ENCODE data around the gene CRX.

DNA sequence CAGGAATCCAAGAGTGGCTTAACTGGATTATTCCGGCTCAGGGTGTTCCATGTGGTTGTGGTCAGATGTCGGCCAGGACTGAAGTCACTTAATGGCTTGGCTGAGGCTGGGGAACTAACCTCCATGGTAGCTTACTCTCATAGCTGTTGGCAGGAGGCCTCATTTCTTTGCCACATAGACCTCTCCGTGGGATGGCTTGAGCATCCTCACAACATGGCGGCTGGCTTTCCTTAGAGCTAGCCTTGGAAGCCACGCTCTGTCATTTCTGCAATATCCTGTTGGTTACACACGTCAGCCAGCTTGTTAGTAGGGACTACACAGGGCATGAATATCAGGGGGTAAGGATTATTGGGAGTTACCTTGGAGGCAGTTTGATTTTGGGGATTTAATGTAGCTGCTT, 5.1 kb downstream of the CRX start:
- TF ChIP-seq, protein P1, sequence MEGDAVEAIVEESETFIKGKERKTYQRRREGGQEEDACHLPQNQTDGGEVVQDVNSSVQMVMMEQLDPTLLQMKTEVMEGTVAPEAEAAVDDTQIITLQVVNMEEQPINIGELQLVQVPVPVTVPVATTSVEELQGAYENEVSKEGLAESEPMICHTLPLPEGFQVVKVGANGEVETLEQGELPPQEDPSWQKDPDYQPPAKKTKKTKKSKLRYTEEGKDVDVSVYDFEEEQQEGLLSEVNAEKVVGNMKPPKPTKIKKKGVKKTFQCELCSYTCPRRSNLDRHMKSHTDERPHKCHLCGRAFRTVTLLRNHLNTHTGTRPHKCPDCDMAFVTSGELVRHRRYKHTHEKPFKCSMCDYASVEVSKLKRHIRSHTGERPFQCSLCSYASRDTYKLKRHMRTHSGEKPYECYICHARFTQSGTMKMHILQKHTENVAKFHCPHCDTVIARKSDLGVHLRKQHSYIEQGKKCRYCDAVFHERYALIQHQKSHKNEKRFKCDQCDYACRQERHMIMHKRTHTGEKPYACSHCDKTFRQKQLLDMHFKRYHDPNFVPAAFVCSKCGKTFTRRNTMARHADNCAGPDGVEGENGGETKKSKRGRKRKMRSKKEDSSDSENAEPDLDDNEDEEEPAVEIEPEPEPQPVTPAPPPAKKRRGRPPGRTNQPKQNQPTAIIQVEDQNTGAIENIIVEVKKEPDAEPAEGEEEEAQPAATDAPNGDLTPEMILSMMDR (conservative IDR thresholded peaks at IDR 0.05), result no peak
- no peak for TF ChIP-seq EZH2 (IDR thresholded peaks at IDR 0.05; ENCODE audit: low read depth)
